ENCODE results near the gene ATP8B3. TPM values are rescaled to one million over a fixed set of nuclear protein-coding genes. Genes with fewer than 3 reads are reported as not detected.

ATP8B3 gene
- total RNA-seq, 1 experiment from 2014 or later = 9.6 TPM

DNA sequence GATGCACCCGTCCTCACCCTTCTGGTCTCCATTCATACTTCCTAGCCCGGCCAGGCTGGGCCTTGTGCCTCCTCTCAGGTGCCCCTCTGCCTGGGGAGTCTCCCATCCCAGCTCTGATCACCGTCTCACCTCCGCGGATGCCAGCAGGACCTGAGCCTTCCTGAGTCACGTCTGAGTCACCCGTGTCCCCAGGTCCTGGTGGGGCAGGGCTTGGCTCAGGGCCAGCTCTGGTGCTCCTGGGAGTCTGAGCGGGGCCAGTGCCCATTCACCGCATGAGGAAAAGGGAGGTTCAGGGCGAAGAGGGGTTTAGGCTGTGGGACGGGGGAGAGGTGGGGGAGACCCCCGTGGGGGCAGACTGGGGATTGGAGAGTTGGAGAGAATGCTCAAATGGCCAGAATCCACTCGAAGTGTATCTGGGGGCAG is 593 bp downstream of the ATP8B3 start:
- Histone ChIP-seq H2BK15ac (ENCODE audit: low read depth, low read length) (no peak overlapping the region), H4K5ac (ENCODE audit: insufficient read length, low read depth, low read length) (no peak overlapping the region), H3K18ac (ENCODE audit: insufficient read length, low read depth, low read length) (no peak overlapping the region), H3K23ac (ENCODE audit: insufficient read length, low read depth, low read length) (no peak overlapping the region), H2BK120ac (ENCODE audit: low read depth, low read length, poor library complexity, severe bottlenecking) (no peak overlapping the region), H3K4ac (ENCODE audit: low read depth, low read length) (no peak overlapping the region), H3T11ph (ENCODE audit: low read length) (no peak overlapping the region), H2AFZ (ENCODE audit: low read length) (no peak overlapping the region), H4K20me1 (ENCODE audit: control insufficient read depth, insufficient read depth, insufficient read length) (peaks cover 2% of the 10 kb centered on the region), H4K91ac (ENCODE audit: insufficient read length, low read depth, low read length) (no peak overlapping the region), H3K4me1 (ENCODE audit: insufficient read depth, low read length) (no peaks in the 10 kb centered on the region), H3K79me1 (ENCODE audit: insufficient read depth, low read depth, low read length, poor library complexity, severe bottlenecking) (no peaks in the 10 kb centered on the region), H3K27ac (ENCODE audit: insufficient read length, low read depth, low read length) (no peak overlapping the region), H3K79me2 (ENCODE audit: insufficient read depth, low read length) (no peaks in the 10 kb centered on the region), H3K23me2 (ENCODE audit: insufficient read length, low read depth, low read length, poor library complexity, severe bottlenecking) (peaks cover 3% of the 10 kb centered on the region), H2BK12ac (ENCODE audit: insufficient read length, low read depth, low read length) (no peak overlapping the region), H3K56ac (ENCODE audit: insufficient read length, low read depth, low read length) (no peak overlapping the region), H3K27me3 (ENCODE audit: insufficient read depth, low read length) (no peaks in the 10 kb centered on the region), H4K8ac (replicated peaks; ENCODE audit: insufficient read length, low read depth, low read length) (no peak overlapping the region), H2AK5ac (ENCODE audit: insufficient read length, low read length) (no peak overlapping the region), H3K14ac (ENCODE audit: insufficient read depth, low read length) (no peak overlapping the region), H2BK5ac (ENCODE audit: insufficient read length, low read length) (no peak overlapping the region), H2BK20ac (ENCODE audit: low read depth, low read length, poor library complexity, severe bottlenecking) (no peak overlapping the region), H3K9ac (ENCODE audit: extremely low read depth, insufficient read length, low read length) (no peak overlapping the region), H3K9me3 (ENCODE audit: control insufficient read depth, low read depth, low read length) (no peaks in the 10 kb centered on the region), H3K4me2 (ENCODE audit: insufficient read depth, insufficient read length, low read length) (no peak overlapping the region)
- peak overlapping the region; percentile 42 to 66; a peak in 4 of 5 replicates for H3K4me3 Mint-ChIP-seq
- peaks cover 9% of the 10 kb centered on the region for H3K27me3 Mint-ChIP-seq (ENCODE audit: low read depth)
- H3K4me1 Mint-ChIP-seq = peaks cover 6% of the 10 kb centered on the region in 2 experiments
- WGBS (ENCODE audit: extremely low coverage, insufficient read length, low lambda C conversion rate) = no CpG with 5 or more reads among the region's 13 CpGs
- TF ChIP-seq, protein P1, sequence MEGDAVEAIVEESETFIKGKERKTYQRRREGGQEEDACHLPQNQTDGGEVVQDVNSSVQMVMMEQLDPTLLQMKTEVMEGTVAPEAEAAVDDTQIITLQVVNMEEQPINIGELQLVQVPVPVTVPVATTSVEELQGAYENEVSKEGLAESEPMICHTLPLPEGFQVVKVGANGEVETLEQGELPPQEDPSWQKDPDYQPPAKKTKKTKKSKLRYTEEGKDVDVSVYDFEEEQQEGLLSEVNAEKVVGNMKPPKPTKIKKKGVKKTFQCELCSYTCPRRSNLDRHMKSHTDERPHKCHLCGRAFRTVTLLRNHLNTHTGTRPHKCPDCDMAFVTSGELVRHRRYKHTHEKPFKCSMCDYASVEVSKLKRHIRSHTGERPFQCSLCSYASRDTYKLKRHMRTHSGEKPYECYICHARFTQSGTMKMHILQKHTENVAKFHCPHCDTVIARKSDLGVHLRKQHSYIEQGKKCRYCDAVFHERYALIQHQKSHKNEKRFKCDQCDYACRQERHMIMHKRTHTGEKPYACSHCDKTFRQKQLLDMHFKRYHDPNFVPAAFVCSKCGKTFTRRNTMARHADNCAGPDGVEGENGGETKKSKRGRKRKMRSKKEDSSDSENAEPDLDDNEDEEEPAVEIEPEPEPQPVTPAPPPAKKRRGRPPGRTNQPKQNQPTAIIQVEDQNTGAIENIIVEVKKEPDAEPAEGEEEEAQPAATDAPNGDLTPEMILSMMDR (conservative IDR thresholded peaks at IDR 0.05) = no peak
- no peak overlapping the region for H3K27ac Mint-ChIP-seq
- no peak for DNase-seq
- no peaks in the 10 kb centered on the region for H3K9me3 Mint-ChIP-seq
- peaks cover 0 to 8% (median 5%) of the 10 kb centered on the region in 3 experiments; a peak in 5 of 7 replicates for H3K36me3 Mint-ChIP-seq (ENCODE audit: insufficient read depth in 1 of 3, low read depth in 3 of 3)

All from H9 (cell line).